Uterus (tissue), 2 donors: ENCODE measurements around the gene DTD2.

Source experiments
- POLR2A ChIP-seq, 2 donors: fragments of 450-650 bp; IDR thresholded peaks; one replicate each; pipeline ENCODE4 v1.6.1; 2016; ENCODE audit warnings: antibody characterized with exemption in 2 of 2, mild to moderate bottlenecking in 1 of 2, moderate library complexity in 1 of 2
- TF ChIP-seq, protein P1 (sequence below), 4 experiments: fragments of 200-600 bp in 2 of 4; fragments of 450-650 bp in 2 of 4; sonication (generic) in 2 of 4; IDR thresholded peaks; one replicate each; pipeline ENCODE4 v1.5.1; 2016 to 2019; ENCODE audit warnings: antibody characterized with exemption in 4 of 4, mild to moderate bottlenecking in 2 of 4, moderate library complexity in 1 of 4

DNA sequence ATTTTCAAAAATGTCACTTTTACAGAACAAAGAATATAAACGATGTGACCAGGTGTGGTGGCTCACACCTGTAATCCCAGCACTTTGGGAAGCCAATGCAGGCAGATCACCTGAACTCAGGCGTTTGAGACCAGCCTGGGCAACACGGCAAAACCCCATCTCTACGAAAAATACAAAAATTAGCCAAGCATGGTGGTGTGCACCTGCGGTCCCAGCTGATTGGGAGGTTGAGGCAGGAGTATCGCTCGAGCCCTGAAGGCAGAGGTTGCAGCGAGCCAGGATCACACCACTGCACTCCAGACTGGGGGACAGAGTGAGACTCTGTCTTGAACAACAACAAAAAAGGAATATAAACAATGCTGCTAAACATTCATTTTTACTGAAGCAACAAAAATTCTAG, 52.2 kb downstream of the DTD2 start:
- TF ChIP-seq, protein P1, sequence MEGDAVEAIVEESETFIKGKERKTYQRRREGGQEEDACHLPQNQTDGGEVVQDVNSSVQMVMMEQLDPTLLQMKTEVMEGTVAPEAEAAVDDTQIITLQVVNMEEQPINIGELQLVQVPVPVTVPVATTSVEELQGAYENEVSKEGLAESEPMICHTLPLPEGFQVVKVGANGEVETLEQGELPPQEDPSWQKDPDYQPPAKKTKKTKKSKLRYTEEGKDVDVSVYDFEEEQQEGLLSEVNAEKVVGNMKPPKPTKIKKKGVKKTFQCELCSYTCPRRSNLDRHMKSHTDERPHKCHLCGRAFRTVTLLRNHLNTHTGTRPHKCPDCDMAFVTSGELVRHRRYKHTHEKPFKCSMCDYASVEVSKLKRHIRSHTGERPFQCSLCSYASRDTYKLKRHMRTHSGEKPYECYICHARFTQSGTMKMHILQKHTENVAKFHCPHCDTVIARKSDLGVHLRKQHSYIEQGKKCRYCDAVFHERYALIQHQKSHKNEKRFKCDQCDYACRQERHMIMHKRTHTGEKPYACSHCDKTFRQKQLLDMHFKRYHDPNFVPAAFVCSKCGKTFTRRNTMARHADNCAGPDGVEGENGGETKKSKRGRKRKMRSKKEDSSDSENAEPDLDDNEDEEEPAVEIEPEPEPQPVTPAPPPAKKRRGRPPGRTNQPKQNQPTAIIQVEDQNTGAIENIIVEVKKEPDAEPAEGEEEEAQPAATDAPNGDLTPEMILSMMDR (IDR thresholded peaks at IDR 0.05) = no peak
- no peak for TF ChIP-seq POLR2A (IDR thresholded peaks at IDR 0.05)
